NCI-H146 treated with DMSO at 0.1 percent for 48 hours (cell line): Measurements from ENCODE around the gene PLLP.
"Not testable (repeated sequence)": the region's sequence is repeated elsewhere in the genome, so short reads cannot be mapped to it uniquely, and the experiment has no call there.

Source experiments
- DNase-seq: peaks from one replicate; lab custom pipeline; 2025; ENCODE audit not compliant: unreplicated experiment; lab: John Stamatoyannopoulos, UW

Gene PLLP

GRCh38 chr16:57303021-57303909 is 18.8 kb upstream of the PLLP start:
- DNase-seq, result no peak

- no peak for DNase-seq
Observed at GRCh38 chr16:57301126-57301817, 16.8 kb upstream of the PLLP start.

GRCh38 chr16:57300387-57301125 is 16.1 kb upstream of the PLLP start:
- peak; percentile 83 for DNase-seq

- DNase-seq, result peak; percentile 82
Observed at GRCh38 chr16:57299719-57300386, 15.4 kb upstream of the PLLP start.

- DNase-seq, result peak; percentile 60
Observed at GRCh38 chr16:57299009-57299718, 14.7 kb upstream of the PLLP start.

- DNase-seq, result no peak
Observed at GRCh38 chr16:57297856-57298255, 13.4 kb upstream of the PLLP start.

- no peak for DNase-seq
Observed at GRCh38 chr16:57289391-57290257, 5.2 kb upstream of the PLLP start.

GRCh38 chr16:57285379-57285778 is 907 bp upstream of the PLLP start:
- no peak for DNase-seq

GRCh38 chr16:57284952-57285363 is 486 bp upstream of the PLLP start:
- DNase-seq, result no peak

GRCh38 chr16:57283959-57284208 is 588 bp downstream of the PLLP start:
- no peak for DNase-seq

GRCh38 chr16:57283214-57283958 is 1.1 kb downstream of the PLLP start:
- DNase-seq, result no peak

- no peak for DNase-seq
Observed at GRCh38 chr16:57282510-57283213, 1.8 kb downstream of the PLLP start.

- DNase-seq, result no peak
Observed at GRCh38 chr16:57281791-57282190, 2.7 kb downstream of the PLLP start.

- DNase-seq, result no peak
Observed at GRCh38 chr16:57279780-57280638, 4.5 kb downstream of the PLLP start.

GRCh38 chr16:57278494-57278893 is 6.0 kb downstream of the PLLP start:
- DNase-seq, result no peak

GRCh38 chr16:57277586-57277985 is 6.9 kb downstream of the PLLP start:
- no peak for DNase-seq

GRCh38 chr16:57276596-57276995 is 7.9 kb downstream of the PLLP start:
- DNase-seq, result no peak

- not testable (repeated sequence) for DNase-seq
Observed at GRCh38 chr16:57275946-57276345, 8.5 kb downstream of the PLLP start.
